Naive thymus-derived CD8-positive, alpha-beta T cell (primary cell): ENCODE data around the gene LRRFIP1. TPM values are rescaled to one million over a fixed set of nuclear protein-coding genes. Genes with fewer than 3 reads are reported as not detected.

Experiments used
- ATAC-seq, 2 donors: fragments of 150-1000 bp; cut with Tn5 transposase in 1 of 2; sonication (Bioruptor Pico), chemical (Tn5 transposase) in 1 of 2; 1 replicate in 1 of 2; 2 replicates in 1 of 2; pipeline ENCODE4 v1.10.0; 2021; ENCODE audit warnings: mild to moderate bottlenecking in 2 of 2, moderate library complexity in 2 of 2
- POLR2A ChIA-PET: fragments of 350-600 bp; sonication (Branson Sonifier 250); formaldehyde crosslinking; loops from one replicate; lab custom pipeline; 2021; ENCODE audit warnings: antibody characterized with exemption; lab: Charles Lee
- DNase-seq, 10 donors: peaks; one replicate each; pipeline versions ENCODE4 v3.0.0 to v3.0.0-alpha.2; 2020 to 2022
- H3K27ac Mint-ChIP-seq, 10 donors: one replicate each; pipeline ENCODE4 v1.8.0; 2020 to 2022; ENCODE audit warnings: mild to moderate bottlenecking in 10 of 10, mixed read lengths in 10 of 10, moderate library complexity in 4 of 10, inconsistent platforms in 1 of 10
- H3K27me3 Mint-ChIP-seq, 5 donors: one replicate each; pipeline ENCODE4 v1.8.0; 2021 to 2022; ENCODE audit warnings: mixed read lengths in 5 of 5
- H3K36me3 Mint-ChIP-seq, 3 donors: one replicate each; pipeline ENCODE4 v1.8.0; 2020 to 2022; ENCODE audit warnings: mixed read lengths in 3 of 3, mild to moderate bottlenecking in 2 of 3, inconsistent platforms in 1 of 3
- H3K4me1 Mint-ChIP-seq, 4 donors: one replicate each; pipeline ENCODE4 v1.8.0; 2021 to 2022; ENCODE audit warnings: mixed read lengths in 4 of 4
- H3K4me3 Mint-ChIP-seq, 10 donors: one replicate each; pipeline ENCODE4 v1.8.0; 2020 to 2022; ENCODE audit warnings: mild to moderate bottlenecking in 10 of 10, mixed read lengths in 10 of 10, moderate library complexity in 6 of 10, inconsistent platforms in 1 of 10
- H3K9me3 Mint-ChIP-seq, 9 donors: one replicate each; pipeline ENCODE4 v1.8.0; 2020 to 2022; ENCODE audit warnings: mixed read lengths in 9 of 9, mild to moderate bottlenecking in 3 of 9, inconsistent platforms in 1 of 9, moderate library complexity in 1 of 9
- polyA plus RNA-seq, 3 donors: library from polyadenylated mRNA; unstranded; fragments of 300-500 nt; fragmentation: Illumina TruSeq; gene quantifications; one replicate each; pipeline ENCODE4 v1.2.3, GENCODE V29; 2021
- total RNA-seq, 8 experiments: library from RNA in 2 of 8; stranded (reverse) in 2 of 8; gene quantifications; one replicate each; pipeline ENCODE4 v1.2.3 and lab custom pipeline; 2021 to 2026

LRRFIP1 gene
- total and polyA plus RNA-seq, 5 experiments from 2014 or later, result 72.9 to 103 (median 91.8) TPM

DNA sequence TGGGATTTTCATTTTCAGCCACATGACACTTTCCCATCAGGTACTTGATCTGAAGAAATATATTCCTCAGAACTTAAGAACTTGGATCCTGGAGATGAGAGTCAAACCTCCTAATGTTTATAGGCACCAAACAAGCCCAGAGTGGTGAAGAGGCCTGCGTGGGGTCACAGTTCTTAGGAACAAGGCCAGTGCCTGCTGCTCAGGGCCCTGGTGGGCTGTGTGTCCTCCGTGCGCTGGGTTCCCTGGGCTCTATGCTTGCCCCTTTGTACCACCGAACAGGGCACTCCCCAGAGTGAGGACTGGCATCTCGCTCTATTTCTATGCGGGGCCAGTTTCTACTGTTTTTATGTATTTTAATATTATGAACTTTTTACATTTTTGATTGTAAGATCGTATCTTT, 95.2 kb downstream of the LRRFIP1 start:
- ATAC-seq, result no peak
- no peak for DNase-seq
- Mint-ChIP-seq H3K4me1 (peaks cover 31 to 66% (median 58%) of the 10 kb centered on the region in 4 donors), H3K27me3 (no peaks in the 10 kb centered on the region), H3K4me3 (no peak overlapping the region), H3K27ac (peak overlapping the region in 7 of 10 donors; percentile 11 to 87 (median 56)), H3K36me3 (peaks cover 0 to 54% (median 4%) of the 10 kb centered on the region in 3 donors), H3K9me3 (no peaks in the 10 kb centered on the region)
- POLR2A ChIA-PET, result interaction anchor here (0.8 kb wide), 1 partner anchor 31 kb away, joined by 3 read pairs; no protein-coding TSS in a partner anchor

DNA sequence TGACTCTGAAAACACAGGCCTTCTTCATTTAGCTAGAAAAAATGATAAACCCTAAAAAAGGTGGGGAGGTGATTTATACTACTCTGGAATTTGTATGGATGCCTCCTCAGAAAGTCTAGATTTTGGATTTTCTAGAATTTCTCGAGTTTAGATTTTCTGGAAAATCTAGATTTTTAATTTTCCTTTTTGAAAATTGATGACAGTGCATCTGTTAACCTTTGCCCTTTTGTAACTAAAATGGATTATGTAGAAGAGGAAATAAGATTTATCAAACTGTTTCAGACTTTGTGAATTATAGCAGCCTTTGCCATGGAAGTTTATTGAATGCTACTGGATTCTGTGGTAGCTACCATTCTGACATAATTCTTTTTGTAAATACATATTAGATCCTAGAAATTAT, 95.6 kb downstream of the LRRFIP1 start:
- Mint-ChIP-seq H3K4me1 (peaks cover 28 to 67% (median 57%) of the 10 kb centered on the region in 4 donors), H3K27me3 (no peaks in the 10 kb centered on the region), H3K27ac (peak overlapping the region in 6 of 10 donors; percentile 48 to 80 (median 64)), H3K4me3 (no peak overlapping the region), H3K9me3 (no peaks in the 10 kb centered on the region), H3K36me3 (peaks cover 0 to 52% (median under 1%) of the 10 kb centered on the region in 3 donors)
- no peak for DNase-seq
- POLR2A ChIA-PET, result interaction anchor here (0.8 to 1.0 kb wide), 2 partner anchors 15 to 31 kb away, joined by 3 to 5 read pairs; no protein-coding TSS in a partner anchor
- no peak for ATAC-seq

DNA sequence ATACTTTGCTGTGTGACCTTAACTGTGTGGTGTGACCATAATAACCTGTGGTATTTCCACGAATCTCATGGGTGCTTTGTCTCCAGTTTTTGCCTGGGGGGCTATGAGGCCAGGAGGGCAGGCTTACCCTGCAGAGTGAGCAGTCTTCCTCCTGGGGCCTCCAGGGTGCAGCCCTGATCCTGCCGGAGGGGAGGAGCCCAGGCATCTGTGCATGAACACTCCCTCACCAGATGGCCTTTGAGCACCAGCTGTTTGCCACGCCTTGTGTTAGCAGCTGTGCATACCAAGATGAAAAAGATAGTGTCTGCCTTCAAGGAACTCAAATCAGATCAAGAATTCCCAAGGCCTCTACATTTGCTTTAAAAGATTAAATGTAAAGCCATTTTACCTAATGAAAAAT, 96.2 kb downstream of the LRRFIP1 start:
- Mint-ChIP-seq H3K36me3 (peaks cover 0 to 50% (median 0%) of the 10 kb centered on the region in 3 donors), H3K4me1 (peaks cover 25 to 65% (median 55%) of the 10 kb centered on the region in 4 donors), H3K9me3 (no peaks in the 10 kb centered on the region), H3K27ac (peak overlapping the region; percentile 18 to 83 (median 72)), H3K27me3 (no peaks in the 10 kb centered on the region), H3K4me3 (peak overlapping the region in 3 of 10 donors; percentile 15 to 22 (median 20))
- DNase-seq (no peak), ATAC-seq (peak; percentile 42 to 45)
- POLR2A ChIA-PET, result interaction anchor here (1.0 kb wide), 1 partner anchor 16 kb away, joined by 5 read pairs; no protein-coding TSS in a partner anchor

DNA sequence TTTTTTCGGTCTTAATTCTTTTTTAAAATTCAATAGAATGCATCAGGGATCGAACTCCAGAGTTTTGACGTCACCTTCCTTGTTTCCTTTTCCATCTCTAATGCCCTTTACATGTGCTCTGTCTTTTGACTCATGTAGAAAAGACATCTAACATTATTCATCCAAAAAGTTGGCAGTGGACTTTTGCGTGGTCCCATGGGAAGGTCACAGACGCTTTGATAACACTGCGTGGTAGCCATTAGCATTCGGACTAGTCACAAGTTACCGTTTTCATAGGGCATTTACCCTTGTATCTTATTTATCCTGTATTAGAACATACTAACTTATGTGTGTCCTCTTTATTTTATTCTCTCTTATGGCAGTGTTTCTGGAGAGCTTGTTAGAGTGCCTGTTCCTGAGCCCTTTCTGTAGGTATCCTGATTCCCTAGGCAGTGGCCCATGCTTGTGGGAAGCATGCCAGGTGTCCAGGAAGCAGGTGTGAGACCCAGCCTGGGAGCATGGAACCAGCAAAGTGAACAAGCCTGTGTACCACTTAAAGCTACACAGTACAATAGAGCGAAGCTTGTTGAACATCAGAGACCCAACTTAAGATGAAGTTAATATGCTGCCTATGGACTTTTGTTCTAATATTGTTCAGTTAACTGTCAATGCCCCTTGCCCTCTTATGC, 97.6 kb downstream of the LRRFIP1 start:
- no peak overlapping the region for H3K4me3 Mint-ChIP-seq
- no peak for DNase-seq
- H3K27me3 Mint-ChIP-seq, result no peaks in the 10 kb centered on the region
- H3K36me3 Mint-ChIP-seq, result peaks cover 0 to 51% (median 2%) of the 10 kb centered on the region in 3 donors
- peaks cover 27 to 72% (median 54%) of the 10 kb centered on the region in 4 donors for H3K4me1 Mint-ChIP-seq
- POLR2A ChIA-PET, result no interaction called here
- H3K27ac Mint-ChIP-seq, result peak overlapping the region in 8 of 10 donors; percentile 3 to 82 (median 62)
- no peak for ATAC-seq
- H3K9me3 Mint-ChIP-seq, result no peaks in the 10 kb centered on the region

DNA sequence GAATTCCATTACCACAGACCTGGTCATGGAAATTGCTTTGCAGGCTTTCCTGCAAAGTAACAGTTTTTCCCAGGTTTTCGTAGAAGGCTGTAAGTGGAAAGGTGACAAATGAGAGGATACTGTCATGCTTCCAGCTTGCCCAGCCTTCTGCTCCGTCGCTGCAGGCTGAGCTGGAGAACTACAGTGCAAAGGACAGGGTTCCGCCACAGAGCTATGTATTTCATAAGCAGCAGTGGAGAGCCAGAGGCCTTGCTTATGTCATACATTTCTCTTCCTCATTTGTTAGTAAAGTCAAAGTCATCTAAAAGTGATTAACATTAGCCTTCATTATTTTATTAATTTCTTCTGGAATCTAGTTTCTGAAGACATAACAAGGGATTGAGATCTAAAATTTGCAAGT, 98.3 kb downstream of the LRRFIP1 start:
- Mint-ChIP-seq H3K4me3 (no peak overlapping the region), H3K27me3 (no peaks in the 10 kb centered on the region), H3K4me1 (peaks cover 25 to 78% (median 58%) of the 10 kb centered on the region in 4 donors), H3K9me3 (no peaks in the 10 kb centered on the region), H3K27ac (peak overlapping the region in 2 of 10 donors; percentile 33 to 66), H3K36me3 (peaks cover 0 to 52% (median 2%) of the 10 kb centered on the region in 3 donors)
- DNase-seq (no peak), ATAC-seq (no peak)
- POLR2A ChIA-PET, result interaction anchor here (1.1 kb wide), 1 partner anchor 29 kb away, joined by 3 read pairs; no protein-coding TSS in a partner anchor

DNA sequence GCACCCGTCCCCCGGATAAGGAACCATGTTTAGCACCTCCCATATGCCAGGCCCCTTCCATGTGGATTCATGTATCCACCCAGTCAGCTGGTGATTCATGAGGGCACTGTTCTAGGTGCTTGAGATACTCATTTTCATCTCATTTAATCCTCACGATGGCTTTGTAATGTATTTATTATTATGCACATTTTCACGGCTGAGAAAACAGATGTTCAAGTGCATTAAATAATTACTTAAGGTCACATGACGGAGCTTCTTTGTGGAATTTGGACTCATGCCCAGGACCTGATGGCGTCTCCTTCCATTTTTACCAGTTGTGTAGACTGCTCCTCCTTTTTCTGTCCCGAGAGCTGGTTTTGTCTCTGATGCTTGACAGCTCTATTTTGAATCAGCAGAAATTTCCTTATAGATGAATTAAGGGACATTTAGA, 99.0 kb downstream of the LRRFIP1 start:
- peaks cover 0 to 46% (median 2%) of the 10 kb centered on the region in 3 donors for H3K36me3 Mint-ChIP-seq
- peak overlapping the region in 6 of 10 donors; percentile 18 to 38 (median 30) for H3K27ac Mint-ChIP-seq
- ATAC-seq (no peak), DNase-seq (no peak)
- POLR2A ChIA-PET, result interaction anchor here (1.1 kb wide), 1 partner anchor 29 kb away, joined by 3 read pairs; no protein-coding TSS in a partner anchor
- H3K4me1 Mint-ChIP-seq, result peaks cover 28 to 85% (median 63%) of the 10 kb centered on the region in 4 donors
- no peaks in the 10 kb centered on the region for H3K27me3 Mint-ChIP-seq
- H3K4me3 Mint-ChIP-seq, result no peak overlapping the region
- H3K9me3 Mint-ChIP-seq, result no peaks in the 10 kb centered on the region

DNA sequence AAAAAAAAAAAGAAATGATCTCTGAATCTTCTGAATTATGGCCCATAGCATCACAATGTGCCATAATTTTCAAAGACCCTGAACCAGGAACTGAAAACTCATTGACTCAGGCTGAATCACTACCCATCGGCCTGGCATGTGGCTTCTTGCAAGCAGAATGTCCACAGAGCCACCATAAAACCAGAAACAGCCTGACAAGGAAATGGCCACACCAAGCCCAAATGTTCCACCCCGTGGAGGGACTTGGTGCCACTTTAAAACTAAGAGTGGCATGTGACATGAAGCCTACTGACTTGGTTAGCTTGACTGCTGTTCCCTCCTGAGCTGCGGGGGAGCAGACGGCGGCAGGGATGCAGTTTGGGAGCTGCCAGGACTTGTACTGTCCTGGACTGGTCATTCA, 100.0 kb downstream of the LRRFIP1 start:
- POLR2A ChIA-PET, result interaction anchor here (2.9 kb wide), 1 partner anchor 35 kb away, joined by 9 read pairs; no protein-coding TSS in a partner anchor
- ATAC-seq (no peak), DNase-seq (no peak)
- H3K9me3 Mint-ChIP-seq, result no peaks in the 10 kb centered on the region
- H3K27ac Mint-ChIP-seq, result peak overlapping the region in 1 of 10 donors; percentile 43
- H3K4me3 Mint-ChIP-seq, result no peak overlapping the region
- H3K27me3 Mint-ChIP-seq, result no peaks in the 10 kb centered on the region
- peaks cover 29 to 84% (median 63%) of the 10 kb centered on the region in 4 donors for H3K4me1 Mint-ChIP-seq
- peaks cover 0 to 39% (median 2%) of the 10 kb centered on the region in 3 donors for H3K36me3 Mint-ChIP-seq

DNA sequence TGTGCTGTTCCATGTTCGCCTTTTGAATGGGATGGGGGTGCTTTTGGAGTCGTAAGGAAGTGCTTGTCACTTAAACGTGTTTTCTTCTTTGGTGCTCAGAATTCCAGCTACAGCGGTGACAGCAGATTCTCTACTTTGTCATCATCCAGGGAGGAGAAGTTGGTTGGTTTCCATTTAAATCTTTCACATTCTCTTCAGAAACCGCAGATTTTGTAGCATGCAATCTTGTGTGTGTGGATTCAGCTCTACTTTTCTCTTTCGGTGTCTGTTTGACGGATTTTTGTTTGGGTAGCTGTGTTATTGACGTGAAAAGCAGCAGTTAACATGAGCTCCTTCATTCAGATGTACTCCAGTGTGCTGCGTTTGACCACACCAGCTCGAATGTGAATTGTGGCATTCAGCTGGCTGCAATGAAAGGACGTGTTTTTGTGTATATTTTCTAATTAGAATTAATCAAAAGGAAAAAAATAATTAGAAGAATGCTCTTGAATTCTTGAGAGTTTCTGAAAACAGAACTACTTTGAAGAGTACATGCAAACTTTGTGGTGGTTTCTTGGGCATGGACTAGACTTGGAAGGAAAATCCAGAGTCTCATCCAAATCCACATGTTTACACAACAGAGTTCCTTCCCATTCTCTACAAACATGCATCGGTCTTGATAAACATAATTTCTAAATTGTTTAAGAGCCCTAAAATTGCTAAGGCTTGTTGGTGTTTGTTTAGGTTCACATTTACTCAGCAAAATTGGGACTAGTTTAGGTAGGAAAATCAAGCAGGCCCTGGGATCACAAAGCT, 102.5 kb downstream of the LRRFIP1 start:
- no peak overlapping the region for H3K4me3 Mint-ChIP-seq
- POLR2A ChIA-PET, result interaction anchor here (0.5 to 2.9 kb wide), 2 partner anchors 10 to 38 kb away, joined by 3 to 9 read pairs; no protein-coding TSS in a partner anchor
- DNase-seq (no peak), ATAC-seq (no peak)
- no peaks in the 10 kb centered on the region for H3K9me3 Mint-ChIP-seq
- H3K27me3 Mint-ChIP-seq, result no peaks in the 10 kb centered on the region
- peaks cover 0 to 28% (median 2%) of the 10 kb centered on the region in 3 donors for H3K36me3 Mint-ChIP-seq
- peak overlapping the region in 7 of 10 donors; percentile 30 to 89 (median 49) for H3K27ac Mint-ChIP-seq
- peaks cover 27 to 73% (median 64%) of the 10 kb centered on the region in 4 donors for H3K4me1 Mint-ChIP-seq

DNA sequence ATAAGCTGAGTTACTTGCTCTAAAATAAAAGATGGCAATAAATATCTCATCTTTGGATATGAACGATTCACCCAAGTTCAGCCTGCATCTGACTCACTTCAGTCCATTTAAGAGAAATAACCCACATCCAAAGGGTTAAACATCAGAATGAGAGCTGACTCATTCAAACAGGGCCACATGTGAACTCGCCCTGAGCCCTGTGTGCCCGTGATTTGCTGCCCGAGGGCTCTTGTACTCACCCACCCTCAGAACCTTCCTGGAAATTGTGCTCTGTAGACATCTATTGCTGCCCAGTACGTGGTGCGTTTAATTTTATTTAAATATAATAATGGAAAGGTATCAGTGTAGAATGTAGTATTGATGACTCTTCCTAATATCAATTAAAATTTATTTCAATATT, 104.3 kb downstream of the LRRFIP1 start:
- POLR2A ChIA-PET, result no interaction called here
- Mint-ChIP-seq H3K36me3 (peaks cover 0 to 31% (median 2%) of the 10 kb centered on the region in 3 donors), H3K4me3 (peak overlapping the region in 1 of 10 donors; percentile 14), H3K27ac (peak overlapping the region in 7 of 10 donors; percentile 11 to 89 (median 74)), H3K27me3 (no peaks in the 10 kb centered on the region), H3K4me1 (peaks cover 25 to 72% (median 58%) of the 10 kb centered on the region in 4 donors), H3K9me3 (no peaks in the 10 kb centered on the region)
- DNase-seq, result no peak
- ATAC-seq, result peak in 1 of 2 donors; percentile 29

DNA sequence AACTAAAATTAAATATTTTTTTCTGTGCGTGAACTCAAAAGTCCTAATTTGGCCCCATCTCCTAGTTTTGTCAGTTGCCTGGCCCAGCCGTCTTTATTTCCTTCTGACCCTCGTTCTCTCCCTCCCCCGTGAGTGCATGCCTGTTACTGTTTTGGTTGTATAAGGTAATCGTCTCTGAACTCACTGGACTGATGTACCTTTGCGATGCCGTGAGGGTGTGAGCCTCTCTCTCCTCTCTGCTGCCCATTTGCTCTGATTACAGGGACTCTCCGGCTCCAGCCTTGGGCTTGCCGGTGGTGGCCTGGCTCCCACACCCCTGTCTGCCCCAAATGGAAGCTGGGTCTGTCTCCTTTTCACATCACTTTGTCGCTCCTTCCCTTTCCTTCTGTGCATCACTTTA, 104.7 kb downstream of the LRRFIP1 start:
- ATAC-seq (no peak), DNase-seq (no peak)
- POLR2A ChIA-PET, result no interaction called here
- H3K36me3 Mint-ChIP-seq, result peaks cover 0 to 27% (median 2%) of the 10 kb centered on the region in 3 donors
- H3K27me3 Mint-ChIP-seq, result no peaks in the 10 kb centered on the region
- H3K4me1 Mint-ChIP-seq, result peaks cover 25 to 71% (median 55%) of the 10 kb centered on the region in 4 donors
- peak overlapping the region; percentile 13 to 91 (median 66) for H3K27ac Mint-ChIP-seq
- peak overlapping the region in 5 of 10 donors; percentile 3 to 62 (median 20) for H3K4me3 Mint-ChIP-seq
- no peaks in the 10 kb centered on the region for H3K9me3 Mint-ChIP-seq

DNA sequence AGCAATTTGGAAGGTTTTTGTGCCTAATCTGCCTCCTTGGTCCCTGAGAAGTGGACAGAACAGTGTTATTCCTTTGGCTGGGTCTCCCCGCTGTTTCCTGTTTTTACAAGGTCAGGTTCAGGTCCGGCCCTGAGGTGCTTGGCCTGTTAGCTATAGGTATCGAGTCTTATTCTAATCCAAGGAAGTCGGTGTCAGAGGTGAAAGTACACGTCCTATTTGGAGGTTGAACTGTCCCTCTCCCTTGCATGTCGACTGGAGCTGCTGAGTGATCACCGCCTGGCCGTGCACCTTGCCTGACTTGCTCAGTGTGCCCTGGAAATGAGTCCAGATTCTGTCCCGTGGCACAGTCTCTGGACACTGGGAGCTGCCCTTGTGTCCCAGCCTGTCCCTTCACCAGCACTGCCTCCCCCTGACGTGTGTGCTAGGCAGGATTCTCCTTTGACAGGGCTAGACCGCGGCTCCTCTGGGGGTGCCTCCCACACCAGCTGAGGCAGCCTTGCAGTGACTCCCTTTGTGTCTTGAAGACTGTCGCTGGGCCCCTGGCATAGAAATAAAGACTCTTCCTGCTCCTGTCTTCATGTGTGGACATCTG, 105.5 kb downstream of the LRRFIP1 start:
- ATAC-seq, result peak; percentile 43 to 52
- no peaks in the 10 kb centered on the region for H3K27me3 Mint-ChIP-seq
- peaks cover 27 to 72% (median 54%) of the 10 kb centered on the region in 4 donors for H3K4me1 Mint-ChIP-seq
- peak in 1 of 10 donors; percentile 18 for DNase-seq
- peaks cover 0 to 32% (median 2%) of the 10 kb centered on the region in 3 donors for H3K36me3 Mint-ChIP-seq
- no peaks in the 10 kb centered on the region for H3K9me3 Mint-ChIP-seq
- H3K4me3 Mint-ChIP-seq, result peak overlapping the region in 6 of 10 donors; percentile 1 to 71 (median 20)
- peak overlapping the region; percentile 34 to 93 (median 80) for H3K27ac Mint-ChIP-seq
- POLR2A ChIA-PET, result interaction anchor here (0.6 kb wide), 1 partner anchor 59 kb away, joined by 4 read pairs; no protein-coding TSS in a partner anchor
